Right lobe of liver (tissue), 6 donors: ENCODE results near the gene KLHL22. TPM values are rescaled to one million over a fixed set of nuclear protein-coding genes. Genes with fewer than 3 reads are reported as not detected.

ENCODE experiments used
- ATAC-seq, 4 donors: fragments of 200-7000 bp; cut with Tn5 transposase; one replicate each; pipeline ENCODE4 v1.9.1; 2020; ENCODE audit warnings: mild to moderate bottlenecking in 4 of 4, moderate library complexity in 4 of 4
- DNase-seq, 3 donors: peaks; one replicate each; pipeline ENCODE4 v3.0.0-alpha.2; 2020
- H3K27ac ChIP-seq, 3 donors: fragments of 200-600 bp; one replicate each; pipeline ENCODE4 v1.8.0; 2022
- H3K27me3 ChIP-seq, 2 donors: fragments of 200-600 bp; one replicate each; pipeline ENCODE4 v1.8.0; 2022
- H3K36me3 ChIP-seq, 4 donors: fragments of 200-600 bp; sonication (generic) in 1 of 4; one replicate each; pipeline versions ENCODE4 v1.5.1 to v1.8.0; 2017 to 2022; ENCODE audit warnings: control low read depth in 1 of 4
- H3K4me1 ChIP-seq, 4 donors: fragments of 200-600 bp; sonication (generic) in 1 of 4; one replicate each; pipeline versions ENCODE4 v1.5.1 to v1.8.0; 2017 to 2022; ENCODE audit warnings: control low read depth in 1 of 4
- H3K4me3 ChIP-seq, 3 donors: fragments of 200-600 bp; one replicate each; pipeline ENCODE4 v1.8.0; 2022
- H3K9me3 ChIP-seq, 4 donors: fragments of 200-600 bp; sonication (generic) in 1 of 4; one replicate each; pipeline versions ENCODE4 v1.5.1 to v1.8.0; 2017 to 2022; ENCODE audit warnings: control low read depth in 1 of 4
- CTCF ChIP-seq, 4 donors: fragments of 200-600 bp in 3 of 4; fragments of 450-650 bp in 1 of 4; IDR thresholded peaks; one replicate each; pipeline versions ENCODE4 v1.5.1 to v1.8.0; 2016 to 2022; ENCODE audit warnings: antibody characterized with exemption in 4 of 4, mild to moderate bottlenecking in 2 of 4
- POLR2A ChIP-seq: fragments of 450-650 bp; IDR thresholded peaks from one replicate; pipeline ENCODE4 v1.6.1; 2017; ENCODE audit warnings: antibody characterized with exemption, mild to moderate bottlenecking
- WGBS: methylation state at CpG from one replicate; pipeline ENCODE4 v1.1.6; 2018; ENCODE audit warnings: low coverage, low lambda C conversion rate; ENCODE audit not compliant: insufficient coverage; ENCODE audit errors: missing lambda C conversion rate; 5-methylcytosine and 5-hydroxymethylcytosine counted together
- intact Hi-C, 2 donors: fragments of 100-400 bp; cut with DNase I; formaldehyde crosslinking; loops; one replicate each; pipeline versions ENCODE4 v1.11.2 to v1.14.1; 2022
- total RNA-seq, 6 experiments: library from RNA; depleted of rRNA in 2 of 6; stranded (reverse); fragments of >200 nt in 2 of 6; fragmentation: NEBNext Ultra II Directional in 3 of 6; extraction: Animal tissue kit (Norgen Biotek cat#: 25700) in 3 of 6; gene quantifications; one replicate each; pipeline versions ENCODE4 v1.1.0 to v1.2.4, GENCODE V29; 2016 to 2023
- donor health status: DM: no; HTN: yes; CAD: no.
- donor health status: DM: no; HTN: no; CAD: no.
- donor health status: DM: no; HTN: no; CAD: no.
- donor health status: DM: no; HTN: yes; CAD: no.
- donor health status: DM: no; HTN: yes; CAD: no.

The KLHL22 gene
- total RNA-seq, 6 experiments from 2014 or later: 9.0 to 14.2 (median 10.2) TPM

- no peak for ATAC-seq
- TF ChIP-seq CTCF (IDR thresholded peaks at IDR 0.05): no peak
- no peak for TF ChIP-seq POLR2A
- peaks cover 0 to 6% of the 10 kb centered on the region in 2 donors for H3K27me3 ChIP-seq
- DNase-seq: no peak
- 68% methylated on average over 16 of the region's 23 CpGs for WGBS
- H3K36me3 ChIP-seq: no peaks in the 10 kb centered on the region
- H3K9me3 ChIP-seq: no peaks in the 10 kb centered on the region
- intact Hi-C loops: no loop called here
- peak overlapping the region in 1 of 3 donors; percentile 43 for H3K4me3 ChIP-seq
- H3K27ac ChIP-seq: no peak overlapping the region
- peaks cover 0 to 29% (median 0%) of the 10 kb centered on the region in 4 donors for H3K4me1 ChIP-seq
These were observed 66.9 kb downstream of the KLHL22 start for GRCh38 chr22:20428496-20429253.

- no peak overlapping the region for H3K4me3 ChIP-seq
- TF ChIP-seq CTCF (IDR thresholded peaks at IDR 0.05): no peak
- H3K27ac ChIP-seq: no peak overlapping the region
- peaks cover 0 to 36% (median 0%) of the 10 kb centered on the region in 4 donors for H3K4me1 ChIP-seq
- no peaks in the 10 kb centered on the region for H3K9me3 ChIP-seq
- no peaks in the 10 kb centered on the region for H3K36me3 ChIP-seq
- no peak for DNase-seq
- 90% methylated on average over 2 of the region's 4 CpGs for WGBS
- H3K27me3 ChIP-seq: peaks cover 0 to 6% of the 10 kb centered on the region in 2 donors
- intact Hi-C loops: no loop called here
- no peak for ATAC-seq
These were observed 67.6 kb downstream of the KLHL22 start for GRCh38 chr22:20427945-20428417.

GRCh38 chr22:20427104-20427944 is 68.3 kb downstream of the KLHL22 start:
- Histone ChIP-seq H3K4me3 (no peak overlapping the region), H3K27me3 (peaks cover 0 to 6% of the 10 kb centered on the region in 2 donors), H3K9me3 (no peaks in the 10 kb centered on the region), H3K36me3 (no peaks in the 10 kb centered on the region), H3K4me1 (peaks cover 0 to 36% (median 0%) of the 10 kb centered on the region in 4 donors), H3K27ac (no peak overlapping the region)
- WGBS: 75% methylated on average over 1 of the region's 8 CpGs
- ATAC-seq (no peak), DNase-seq (no peak)
- intact Hi-C loops: no loop called here
- TF ChIP-seq POLR2A: no peak
- no peak for TF ChIP-seq CTCF (IDR thresholded peaks at IDR 0.05)

GRCh38 chr22:20426259-20426615 is 69.4 kb downstream of the KLHL22 start:
- Histone ChIP-seq H3K9me3 (no peaks in the 10 kb centered on the region), H3K4me1 (peaks cover 0 to 34% (median 0%) of the 10 kb centered on the region in 4 donors), H3K36me3 (no peaks in the 10 kb centered on the region), H3K27me3 (peaks cover 0 to 6% of the 10 kb centered on the region in 2 donors), H3K4me3 (no peak overlapping the region), H3K27ac (no peak overlapping the region)
- TF ChIP-seq CTCF (IDR thresholded peaks at IDR 0.05) (no peak), POLR2A (no peak)
- 18% methylated on average over 3 of the region's 12 CpGs for WGBS
- intact Hi-C loops: no loop called here
- ATAC-seq: no peak
- DNase-seq: no peak
